Liver (tissue), 9 donors: ENCODE data around the gene SYNPO. TPM values are rescaled to one million over a fixed set of nuclear protein-coding genes. Genes with fewer than 3 reads are reported as not detected.

Experiments used
- DNase-seq: peaks from one replicate; pipeline ENCODE4 v3.0.0-alpha.2; 2017; ENCODE audit warnings: low spot score
- H3K27ac ChIP-seq, 2 donors: one replicate each; pipeline ENCODE4 v1.7.0; 2013; ENCODE audit warnings: inconsistent platforms in 2 of 2, low read length in 2 of 2, control low read depth in 1 of 2, low read depth in 1 of 2, mild to moderate bottlenecking in 1 of 2
- H3K27me3 ChIP-seq, 4 donors: one replicate each; pipeline versions ENCODE4 v1.6.1 to v1.7.0; 2013; ENCODE audit warnings: low read length in 3 of 4, inconsistent platforms in 1 of 4, mild to moderate bottlenecking in 1 of 4, moderate library complexity in 1 of 4; ENCODE audit not compliant: control insufficient read depth in 4 of 4, insufficient read depth in 4 of 4
- H3K36me3 ChIP-seq, 4 donors: one replicate each; pipeline versions ENCODE4 v1.6.1 to v1.7.0; 2013; ENCODE audit warnings: low read length in 3 of 4, mild to moderate bottlenecking in 3 of 4, low read depth in 1 of 4, moderate library complexity in 1 of 4; ENCODE audit not compliant: control insufficient read depth in 4 of 4, insufficient read depth in 3 of 4
- H3K4me1 ChIP-seq, 4 donors: one replicate each; pipeline versions ENCODE4 v1.6.1 to v1.7.0; 2013; ENCODE audit warnings: low read length in 3 of 4, mild to moderate bottlenecking in 3 of 4, moderate library complexity in 1 of 4; ENCODE audit not compliant: control insufficient read depth in 4 of 4, insufficient read depth in 4 of 4
- H3K4me3 ChIP-seq, 3 donors: one replicate each; pipeline versions ENCODE4 v1.6.1 to v1.7.0; 2013; ENCODE audit warnings: low read length in 3 of 3, control low read depth in 1 of 3, low read depth in 1 of 3, mild to moderate bottlenecking in 1 of 3
- H3K9ac ChIP-seq, 2 donors: one replicate each; pipeline ENCODE4 v1.7.0; 2013; ENCODE audit warnings: low read length in 2 of 2, mild to moderate bottlenecking in 2 of 2, moderate library complexity in 2 of 2, control low read depth in 1 of 2, low read depth in 1 of 2
- H3K9me3 ChIP-seq, 4 donors: one replicate each; pipeline versions ENCODE4 v1.6.1 to v1.7.0; 2013; ENCODE audit warnings: low read length in 3 of 4; ENCODE audit not compliant: control insufficient read depth in 4 of 4
- ATF3 ChIP-seq: IDR thresholded peaks from 2 replicates; pipeline ENCODE4 v1.6.1; 2016; ENCODE audit warnings: antibody characterized with exemption
- CTCF ChIP-seq: fragments of 150-350 bp; IDR thresholded peaks from 2 replicates; pipeline ENCODE4 v1.5.1; 2017; ENCODE audit warnings: improper control_type of control experiment, low read depth, low read length; ENCODE audit not compliant: missing input control
- EGR1 ChIP-seq, 2 donors: IDR thresholded peaks; 2 replicates each; pipeline ENCODE4 v1.6.1; 2016 to 2018; ENCODE audit warnings: antibody characterized with exemption in 2 of 2, low read depth in 2 of 2
- FOXA1 ChIP-seq: IDR thresholded peaks from 2 replicates; pipeline ENCODE4 v1.6.1; 2016; ENCODE audit warnings: antibody characterized with exemption
- FOXA2 ChIP-seq: IDR thresholded peaks from 2 replicates; pipeline ENCODE4 v1.6.1; 2016; ENCODE audit warnings: antibody characterized with exemption
- GABPA ChIP-seq, 2 donors: IDR thresholded peaks in 1 of 2; conservative IDR thresholded peaks in 1 of 2; 2 replicates each; pipeline ENCODE4 v1.6.1; 2016; ENCODE audit warnings: antibody characterized with exemption in 2 of 2, mild to moderate bottlenecking in 1 of 2, moderate library complexity in 1 of 2
- HNF4A ChIP-seq, 2 donors: conservative IDR thresholded peaks; 2 replicates each; pipeline ENCODE4 v1.6.1; 2016; ENCODE audit warnings: antibody characterized with exemption in 2 of 2, mild to moderate bottlenecking in 2 of 2
- HNF4G ChIP-seq: IDR thresholded peaks from 2 replicates; pipeline ENCODE4 v1.6.1; 2016; ENCODE audit warnings: antibody characterized with exemption
- JUND ChIP-seq, 2 donors: IDR thresholded peaks; 2 replicates each; pipeline ENCODE4 v1.6.1; 2016; ENCODE audit warnings: antibody characterized with exemption in 2 of 2
- MAX ChIP-seq: IDR thresholded peaks from 2 replicates; pipeline ENCODE4 v1.6.1; 2016; ENCODE audit warnings: antibody characterized with exemption
- NR2F2 ChIP-seq: IDR thresholded peaks from 2 replicates; pipeline ENCODE4 v1.6.1; 2016; ENCODE audit warnings: antibody characterized with exemption
- RAD21 ChIP-seq, 2 donors: IDR thresholded peaks; 2 replicates each; pipeline ENCODE4 v1.6.1; 2016; ENCODE audit warnings: antibody characterized with exemption in 2 of 2, mild to moderate bottlenecking in 2 of 2
- REST ChIP-seq: IDR thresholded peaks from 2 replicates; pipeline ENCODE4 v1.6.1; 2016; ENCODE audit warnings: antibody characterized with exemption, mild to moderate bottlenecking
- RXRA ChIP-seq, 2 donors: IDR thresholded peaks; 2 replicates each; pipeline ENCODE4 v1.6.1; 2017 to 2018; ENCODE audit warnings: antibody characterized with exemption in 2 of 2, mild to moderate bottlenecking in 1 of 2
- SP1 ChIP-seq: IDR thresholded peaks from 2 replicates; pipeline ENCODE4 v1.6.1; 2018; ENCODE audit warnings: antibody characterized with exemption, mild to moderate bottlenecking
- TAF1 ChIP-seq: conservative IDR thresholded peaks from 2 replicates; pipeline ENCODE4 v1.6.1; 2016; ENCODE audit warnings: antibody characterized with exemption, mild to moderate bottlenecking
- YY1 ChIP-seq: IDR thresholded peaks from 2 replicates; pipeline ENCODE4 v1.6.1; 2016; ENCODE audit warnings: antibody characterized with exemption, mild to moderate bottlenecking
- ZBTB33 ChIP-seq: IDR thresholded peaks from 2 replicates; pipeline ENCODE4 v1.6.1; 2016; ENCODE audit warnings: antibody characterized with exemption
- WGBS: extraction: QIAGEN DNeasy Blood & Tissue Kit; methylation state at CpG from one replicate; pipeline ENCODE4 v1.1.7; 2013; 5-methylcytosine and 5-hydroxymethylcytosine counted together
- polyA plus RNA-seq, 2 donors: library from polyadenylated mRNA; stranded (reverse) in 1 of 2; unstranded in 1 of 2; fragments of 200-250 nt in 1 of 2; fragments of >200 nt in 1 of 2; fragmentation: Nextera tagmentation in 1 of 2; extraction: Ambion mirVana in 1 of 2; gene quantifications; one replicate each; pipeline versions ENCODE4 v1.2.1 to v1.2.3, GENCODE V29; 2013 to 2015
- total RNA-seq, 2 donors: library from RNA; depleted of rRNA; stranded (reverse); fragments of >200 nt; gene quantifications; one replicate each; pipeline ENCODE4 v1.2.3, GENCODE V29; 2014
- donor health status: healthy.
- donor health status: healthy.
- donor health status: healthy.
- donor health status: healthy.
- donor health status: healthy.

SYNPO gene
- total and polyA plus RNA-seq, 4 donors = 1.1 to 36.6 (median 10.7) TPM

- DNase-seq = no peak
- H3K27ac ChIP-seq = peak overlapping the region in 1 of 2 donors; percentile 54
- no peaks in the 10 kb centered on the region for H3K9me3 ChIP-seq
- WGBS = 84% methylated on average over 6 of the region's 6 CpGs
- peaks cover 13 to 66% (median 56%) of the 10 kb centered on the region in 4 donors for H3K4me1 ChIP-seq
- no peak for TF ChIP-seq ZBTB33
- no peak for TF ChIP-seq RAD21 (IDR thresholded peaks at IDR 0.05)
- TF ChIP-seq EGR1 (IDR thresholded peaks at IDR 0.05; ENCODE audit: low read depth in 2 of 2) = no peak
- no peak for TF ChIP-seq ATF3
- TF ChIP-seq JUND (IDR thresholded peaks at IDR 0.05) = no peak
- TF ChIP-seq FOXA2 = no peak
- no peak for TF ChIP-seq CTCF
- no peak for TF ChIP-seq TAF1
- TF ChIP-seq MAX = no peak
- TF ChIP-seq YY1 = no peak
- no peak for TF ChIP-seq HNF4A (conservative IDR thresholded peaks at IDR 0.05)
- TF ChIP-seq NR2F2 = no peak
- TF ChIP-seq GABPA (IDR thresholded peaks at IDR 0.05 in 1 of 2, conservative IDR thresholded peaks at IDR 0.05 in 1 of 2) = no peak
- TF ChIP-seq SP1 = no peak
- no peak for TF ChIP-seq RXRA (IDR thresholded peaks at IDR 0.05)
- H3K36me3 ChIP-seq = no peaks in the 10 kb centered on the region
- H3K27me3 ChIP-seq = no peaks in the 10 kb centered on the region
- H3K4me3 ChIP-seq = no peak overlapping the region
- H3K9ac ChIP-seq = no peak overlapping the region
These were observed 10.4 kb upstream of the SYNPO start for GRCh38 chr5:150630016-150630415.

- no peaks in the 10 kb centered on the region for H3K9me3 ChIP-seq
- H3K27ac ChIP-seq = peak overlapping the region; percentile 17 to 54
- peaks cover 14 to 66% (median 59%) of the 10 kb centered on the region in 4 donors for H3K4me1 ChIP-seq
- no peaks in the 10 kb centered on the region for H3K36me3 ChIP-seq
- no peak for DNase-seq
- WGBS = 58% methylated on average over 9 of the region's 9 CpGs
- H3K4me3 ChIP-seq = no peak overlapping the region
- no peaks in the 10 kb centered on the region for H3K27me3 ChIP-seq
- H3K9ac ChIP-seq = no peak overlapping the region
- TF ChIP-seq REST (peak; percentile 44), FOXA2 (peak; percentile 23), ATF3 (no peak), FOXA1 (no peak), HNF4A (conservative IDR thresholded peaks at IDR 0.05) (peak; percentile 40 to 66), RXRA (IDR thresholded peaks at IDR 0.05) (peak; percentile 71 to 86), HNF4G (no peak), YY1 (peak; percentile 75), MAX (no peak), JUND (IDR thresholded peaks at IDR 0.05) (peak in 1 of 2 donors; percentile 21), SP1 (peak; percentile 60), CTCF (no peak), RAD21 (IDR thresholded peaks at IDR 0.05) (peak in 1 of 2 donors; percentile 24)
These were observed 9.8 kb upstream of the SYNPO start for GRCh38 chr5:150630461-150631325.
